HepG2 (cell line): ENCODE data around the gene FMC1. TPM values are rescaled to one million over a fixed set of nuclear protein-coding genes. Genes with fewer than 3 reads are reported as not detected.

Source experiments
- ATAC-seq: fragments of 200-7000 bp; cut with Tn5 transposase; 3 replicates; pipeline ENCODE4 v1.9.1; 2020; ENCODE audit warnings: mild to moderate bottlenecking, moderate library complexity
- BruUV-seq: library from RNA; stranded (reverse); fragments of 400-500 nt; replicated peaks from 2 replicates; lab custom pipeline; 2021; lab: Mats Ljungman, UMichigan
- CTCF ChIA-PET: fragments of 300-600 bp; formaldehyde crosslinking; extraction: SDS; loops from one replicate; lab custom pipeline; 2021; ENCODE audit warnings: low total read pairs, inconsistent platforms, low intra/inter-chr PET ratio; lab: Yijun Ruan, JAX
- POLR2A ChIA-PET: fragments of 350-600 bp; sonication (Branson Sonifier 250); formaldehyde crosslinking; loops from one replicate; lab custom pipeline; 2020; ENCODE audit warnings: antibody characterized with exemption, inconsistent platforms; lab: Yijun Ruan, JAX
- DNase-seq: peaks from one replicate; pipeline ENCODE4 v3.0.0-alpha.2; 2015; ENCODE audit warnings: low spot score
- FAIRE-seq: peaks from 3 replicates; lab custom pipeline; 2011; peaks lifted over from hg19 to GRCh38; lab: Jason Lieb, UNC
- H2AFZ ChIP-seq: one replicate; pipeline ENCODE4 v1.6.1; 2011; ENCODE audit warnings: low read length, inconsistent platforms
- H3K27ac ChIP-seq: fragments of 300-600 bp; 3 replicates; pipeline ENCODE4 v1.8.0; 2011; ENCODE audit warnings: mixed run types, mild to moderate bottlenecking, mixed read lengths, low read length, inconsistent platforms; ENCODE audit not compliant: insufficient read depth; ENCODE audit errors: extremely low read length
- H3K27me3 ChIP-seq, 2 experiments: fragments of 200-600 bp in 1 of 2; 2 replicates in 1 of 2; 3 replicates in 1 of 2; pipeline versions ENCODE4 v1.6.0 to v1.8.0; 2011; ENCODE audit warnings: low read length in 2 of 2, mild to moderate bottlenecking in 2 of 2, moderate library complexity in 2 of 2, inconsistent platforms in 1 of 2; ENCODE audit not compliant: insufficient read depth in 2 of 2, control insufficient read depth in 1 of 2
- H3K36me3 ChIP-seq, 2 experiments: fragments of 200-600 bp in 1 of 2; replicated peaks in 1 of 2; 2 replicates in 1 of 2; 3 replicates in 1 of 2; pipeline versions ENCODE4 v1.5.1 to v1.8.0; 2011; ENCODE audit warnings: low read length in 2 of 2, inconsistent platforms in 1 of 2; ENCODE audit not compliant: insufficient read depth in 2 of 2, control insufficient read depth in 1 of 2
- H3K4me1 ChIP-seq: 2 replicates; pipeline ENCODE4 v1.5.1; 2012; ENCODE audit warnings: low read length, inconsistent platforms; ENCODE audit not compliant: insufficient read depth
- H3K4me2 ChIP-seq: 2 replicates; pipeline ENCODE4 v1.6.0; 2011; ENCODE audit warnings: low read depth, low read length, inconsistent platforms
- H3K4me3 ChIP-seq, 3 experiments: fragments of 200-600 bp in 1 of 3; sonication (generic), shearing (Covaris generic) in 1 of 3; replicated peaks in 1 of 3; 2 replicates each; pipeline ENCODE4 v1.5.1; 2011 to 2016; ENCODE audit warnings: low read length in 3 of 3, inconsistent platforms in 2 of 3, low read depth in 2 of 3, mild to moderate bottlenecking in 2 of 3, control low read depth in 1 of 3, mixed read lengths in 1 of 3; ENCODE audit not compliant: insufficient read depth in 1 of 3
- H3K79me2 ChIP-seq: one replicate; pipeline ENCODE4 v1.6.1; 2011; ENCODE audit warnings: low read length, inconsistent platforms; ENCODE audit not compliant: insufficient read depth
- H3K9ac ChIP-seq: 2 replicates; pipeline ENCODE4 v1.6.0; 2011; ENCODE audit warnings: mild to moderate bottlenecking, low read depth, low read length, inconsistent platforms; ENCODE audit not compliant: insufficient read depth
- H3K9me3 ChIP-seq: 2 replicates; pipeline ENCODE4 v1.5.1; 2012; ENCODE audit warnings: mild to moderate bottlenecking, low read length
- H4K20me1 ChIP-seq: 2 replicates; pipeline ENCODE4 v1.6.0; 2011; ENCODE audit warnings: inconsistent platforms, mild to moderate bottlenecking, low read length, moderate library complexity; ENCODE audit not compliant: insufficient read depth
- ARID2 ChIP-seq: sonication (generic); formaldehyde crosslinking; IDR thresholded peaks from 2 replicates; pipeline ENCODE4 v1.8.1; 2022; ENCODE audit warnings: mild to moderate bottlenecking, missing genetic modification reagents, borderline replicate concordance
- CEBPB ChIP-seq: IDR thresholded peaks from 2 replicates; pipeline ENCODE4 v1.6.1; 2011; ENCODE audit warnings: low read depth, low read length, improper control_type of control experiment, borderline replicate concordance
- MIER3 ChIP-seq: IDR thresholded peaks from 2 replicates; pipeline ENCODE4 v1.6.1; 2016; ENCODE audit warnings: missing compliant biosample characterization, borderline replicate concordance
- NFKB2 ChIP-seq: sonication (generic); formaldehyde crosslinking; IDR thresholded peaks from 2 replicates; pipeline ENCODE4 v1.4.0; 2020; ENCODE audit warnings: missing genetic modification reagents, borderline replicate concordance
- TCF12 ChIP-seq, 2 experiments: fragments of 450-650 bp in 1 of 2; sonication (generic) in 1 of 2; formaldehyde crosslinking in 1 of 2; IDR thresholded peaks; 2 replicates each; pipeline versions ENCODE4 v1.6.1 to v1.8.0; 2017 to 2022; ENCODE audit warnings: antibody characterized with exemption in 1 of 2, mild to moderate bottlenecking in 1 of 2, missing genetic modification reagents in 1 of 2, moderate library complexity in 1 of 2
- ZNF121 ChIP-seq: sonication (generic); formaldehyde crosslinking; IDR thresholded peaks from 2 replicates; pipeline ENCODE4 v1.5.0; 2020; ENCODE audit warnings: mild to moderate bottlenecking, missing genetic modification reagents
- WGBS: methylation state at CpG from one replicate; pipeline ENCODE4 v1.1.6; 2017; ENCODE audit warnings: low lambda C conversion rate; 5-methylcytosine and 5-hydroxymethylcytosine counted together
- in situ Hi-C: cut with HindIII; loops from 2 replicates; pipeline ENCODE4 v1.10.0; 2017; ENCODE audit warnings: low pct_unique_long_range_greater_than_20kb; ENCODE audit not compliant: extremely low pct_ligation_motif_present
- intact Hi-C: fragments of 100-400 bp; cut with micrococcal nuclease; formaldehyde crosslinking; loops from one replicate; pipeline ENCODE4 v1.10.0; 2022; ENCODE audit not compliant: unreplicated experiment
- polyA plus RNA-seq, 8 experiments: library from polyadenylated mRNA; depleted of rRNA in 3 of 8; stranded (reverse) in 7 of 8; unstranded in 1 of 8; fragments of >200 nt; fragmentation: Illumina TruSeq in 4 of 8; extraction: Trizol in 4 of 8; gene quantifications; 2 replicates each; pipeline versions ENCODE4 v1.2.1 to v1.2.3, GENCODE V29; 2011 to 2016; ENCODE audit warnings: low read depth in 4 of 8, missing spikeins in 1 of 8, mixed read lengths in 1 of 8; ENCODE audit not compliant: insufficient read depth in 1 of 8
- total RNA-seq, 5 experiments: library from RNA; depleted of rRNA; stranded (reverse); fragments of >200 nt; fragmentation: Illumina TruSeq; extraction: Trizol; gene quantifications; 2 replicates each; pipeline ENCODE4 v1.2.3, GENCODE V29; 2016; ENCODE audit warnings: low read depth in 1 of 5
- TF ChIP-seq, protein P1 (sequence below): sonication (generic); formaldehyde crosslinking; IDR thresholded peaks from 2 replicates; pipeline ENCODE4 v1.5.1; 2020; ENCODE audit warnings: missing genetic modification reagents, mild to moderate bottlenecking, borderline replicate concordance
- TF ChIP-seq, protein P2 (sequence below): IDR thresholded peaks from 2 replicates; pipeline ENCODE4 v1.6.1; 2016; ENCODE audit warnings: mild to moderate bottlenecking, missing biosample characterization, missing genetic modification reagents

Gene FMC1
- total and polyA plus RNA-seq, 2 of the 13 experiments (the other 11 are each of a cell fraction or from before 2014, with no cell fraction given) = 39.2 to 50.7 TPM

DNA sequence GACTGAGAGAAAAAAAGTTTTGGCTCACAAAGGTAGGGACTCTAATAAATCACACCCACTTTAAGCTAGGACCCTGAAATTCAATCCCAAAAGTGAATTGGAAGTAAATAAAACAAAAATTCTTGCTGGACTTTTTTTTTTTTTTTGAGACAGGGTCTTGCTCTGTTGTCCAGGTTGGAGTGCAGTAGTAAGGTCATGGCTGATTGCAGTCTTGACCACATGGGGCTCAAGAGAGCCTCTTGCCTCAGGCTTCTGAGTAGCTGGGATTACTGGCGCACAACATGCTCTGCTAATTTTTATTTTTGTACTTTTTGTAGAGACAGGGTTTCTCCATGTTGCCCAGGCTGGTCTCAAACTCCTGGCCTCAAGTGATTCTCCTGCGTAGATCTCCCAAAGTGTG is 13.6 kb downstream of the FMC1 start:
- in situ Hi-C loops = no loop called here
- Histone ChIP-seq H2AFZ (no peak overlapping the region), H3K4me2 (no peak overlapping the region), H3K27ac (no peak overlapping the region), H3K9me3 (no peaks in the 10 kb centered on the region)
- POLR2A ChIA-PET = no interaction called here
- DNase-seq = no peak
- 96% methylated on average over 2 of the region's 2 CpGs for WGBS
- FAIRE-seq = no peak
- TF ChIP-seq ZNF121 (CRISPR knock-in tag) = peak; percentile 78
- TF ChIP-seq, protein P1, sequence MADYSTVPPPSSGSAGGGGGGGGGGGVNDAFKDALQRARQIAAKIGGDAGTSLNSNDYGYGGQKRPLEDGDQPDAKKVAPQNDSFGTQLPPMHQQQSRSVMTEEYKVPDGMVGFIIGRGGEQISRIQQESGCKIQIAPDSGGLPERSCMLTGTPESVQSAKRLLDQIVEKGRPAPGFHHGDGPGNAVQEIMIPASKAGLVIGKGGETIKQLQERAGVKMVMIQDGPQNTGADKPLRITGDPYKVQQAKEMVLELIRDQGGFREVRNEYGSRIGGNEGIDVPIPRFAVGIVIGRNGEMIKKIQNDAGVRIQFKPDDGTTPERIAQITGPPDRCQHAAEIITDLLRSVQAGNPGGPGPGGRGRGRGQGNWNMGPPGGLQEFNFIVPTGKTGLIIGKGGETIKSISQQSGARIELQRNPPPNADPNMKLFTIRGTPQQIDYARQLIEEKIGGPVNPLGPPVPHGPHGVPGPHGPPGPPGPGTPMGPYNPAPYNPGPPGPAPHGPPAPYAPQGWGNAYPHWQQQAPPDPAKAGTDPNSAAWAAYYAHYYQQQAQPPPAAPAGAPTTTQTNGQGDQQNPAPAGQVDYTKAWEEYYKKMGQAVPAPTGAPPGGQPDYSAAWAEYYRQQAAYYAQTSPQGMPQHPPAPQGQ (CRISPR knock-in tag) = no peak
- no peak for TF ChIP-seq NFKB2
- TF ChIP-seq ARID2 = no peak
- TF ChIP-seq, protein P2, sequence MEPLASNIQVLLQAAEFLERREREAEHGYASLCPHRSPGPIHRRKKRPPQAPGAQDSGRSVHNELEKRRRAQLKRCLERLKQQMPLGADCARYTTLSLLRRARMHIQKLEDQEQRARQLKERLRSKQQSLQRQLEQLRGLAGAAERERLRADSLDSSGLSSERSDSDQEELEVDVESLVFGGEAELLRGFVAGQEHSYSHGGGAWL (CRISPR knock-in tag) = no peak
- TF ChIP-seq, all 625 proteins: peak for 1
- ATAC-seq = no peak
- Histone ChIP-seq H3K27me3 (no peaks in the 10 kb centered on the region; a peak in 1 of 5 replicates), H3K36me3 (0 out of 5 replicates have a peak, but pooled peaks cover 0 to 8% of the 10 kb centered on the region in 2 experiments), H3K4me1 (peaks cover 6% of the 10 kb centered on the region), H4K20me1 (no peaks in the 10 kb centered on the region), H3K9ac (no peak overlapping the region), H3K79me2 (peaks cover 2% of the 10 kb centered on the region), H3K4me3 (no peak overlapping the region)
- CTCF ChIA-PET = no interaction called here
- no TSS peak for BruUV-seq
- intact Hi-C loops = no loop called here

DNA sequence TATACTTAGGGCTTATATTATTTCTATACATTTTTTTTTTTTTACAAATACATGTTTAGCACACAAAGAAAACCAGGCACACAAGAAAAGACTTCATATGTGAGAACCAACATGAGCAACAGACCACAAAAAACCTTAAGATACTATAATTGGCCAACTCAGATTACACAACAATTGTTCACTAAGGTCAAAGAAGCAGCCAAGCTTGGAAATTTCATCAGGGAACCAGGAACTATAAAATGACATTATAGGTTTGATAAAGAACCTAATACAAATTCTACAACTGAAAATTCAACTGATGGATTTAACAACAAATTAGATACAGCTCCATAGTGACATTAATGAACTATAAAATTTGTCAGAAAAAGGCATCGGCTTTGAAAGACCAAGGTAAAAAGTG is 14.2 kb downstream of the FMC1 start:
- CTCF ChIA-PET = no interaction called here
- no peak for ATAC-seq
- Histone ChIP-seq H3K9me3 (no peaks in the 10 kb centered on the region), H2AFZ (no peak overlapping the region), H3K36me3 (0 out of 5 replicates have a peak, but pooled peaks cover 0 to 8% of the 10 kb centered on the region in 2 experiments), H3K4me3 (no peak overlapping the region), H3K4me2 (no peak overlapping the region), H3K27ac (no peak overlapping the region), H3K9ac (no peak overlapping the region), H3K27me3 (no peaks in the 10 kb centered on the region; a peak in 1 of 5 replicates), H3K79me2 (peaks cover 2% of the 10 kb centered on the region), H3K4me1 (peaks cover 6% of the 10 kb centered on the region), H4K20me1 (no peaks in the 10 kb centered on the region)
- TF ChIP-seq TCF12 (IDR thresholded peaks at IDR 0.05) = no peak
- no peak for TF ChIP-seq TCF12 (CRISPR knock-in tag; IDR thresholded peaks at IDR 0.05)
- 0 out of 2 replicates have a peak, but pooled peaks have one; percentile 5 for TF ChIP-seq CEBPB
- no peak for TF ChIP-seq MIER3 (CRISPR knock-in tag)
- intact Hi-C loops (no loop called here), in situ Hi-C loops (no loop called here)
- FAIRE-seq = no peak
- DNase-seq = no peak
- 98% methylated on average over 1 of the region's 1 CpG for WGBS
- no TSS peak for BruUV-seq
- POLR2A ChIA-PET = no interaction called here
